ENCODE measurements around the gene GNAO1.
A peak's percentile ranks its signal among the peaks of the same experiment; 100 is the strongest.

The GNAO1 gene

GRCh38 chr16:56198006-56198754 lies 6.9 kb downstream of the GNAO1 start:
- no peak for DNase-seq (ENCODE audit: low spot score)
- no peak for TF ChIP-seq CTCF (IDR thresholded peaks at IDR 0.05; ENCODE audit: extremely low read depth, missing control alignments)

GRCh38 chr16:56198755-56199114 lies 7.4 kb downstream of the GNAO1 start:
- TF ChIP-seq CTCF (IDR thresholded peaks at IDR 0.05; ENCODE audit: extremely low read depth, missing control alignments) = no peak
- no peak for DNase-seq (ENCODE audit: low spot score)

GRCh38 chr16:56199164-56199563 lies 7.9 kb downstream of the GNAO1 start:
- TF ChIP-seq CTCF (IDR thresholded peaks at IDR 0.05; ENCODE audit: extremely low read depth, missing control alignments) = no peak
- peak; percentile 51 for DNase-seq (ENCODE audit: low spot score)

- TF ChIP-seq CTCF (IDR thresholded peaks at IDR 0.05; ENCODE audit: extremely low read depth, missing control alignments) = no peak
These were observed 9.7 kb downstream of the GNAO1 start for GRCh38 chr16:56201030-56201429.

GRCh38 chr16:56202036-56202435 lies 10.7 kb downstream of the GNAO1 start:
- no peak for TF ChIP-seq CTCF (IDR thresholded peaks at IDR 0.05; ENCODE audit: extremely low read depth, missing control alignments)
- DNase-seq (ENCODE audit: low spot score) = no peak

More at GRCh38 chr16:56201030-56201429, 9.7 kb downstream of the GNAO1 start:
- no peak for DNase-seq (ENCODE audit: low spot score)

- peak; percentile 25 for TF ChIP-seq CTCF (IDR thresholded peaks at IDR 0.05; ENCODE audit: extremely low read depth, missing control alignments)
- peak; percentile 52 for DNase-seq (ENCODE audit: low spot score)
These were observed 11.8 kb downstream of the GNAO1 start for GRCh38 chr16:56203052-56203451.

GRCh38 chr16:56204816-56205215 lies 13.5 kb downstream of the GNAO1 start:
- TF ChIP-seq CTCF (IDR thresholded peaks at IDR 0.05; ENCODE audit: extremely low read depth, missing control alignments) = no peak
- DNase-seq (ENCODE audit: low spot score) = no peak
